ENCODE measurements around the gene SMIM20.

DNA sequence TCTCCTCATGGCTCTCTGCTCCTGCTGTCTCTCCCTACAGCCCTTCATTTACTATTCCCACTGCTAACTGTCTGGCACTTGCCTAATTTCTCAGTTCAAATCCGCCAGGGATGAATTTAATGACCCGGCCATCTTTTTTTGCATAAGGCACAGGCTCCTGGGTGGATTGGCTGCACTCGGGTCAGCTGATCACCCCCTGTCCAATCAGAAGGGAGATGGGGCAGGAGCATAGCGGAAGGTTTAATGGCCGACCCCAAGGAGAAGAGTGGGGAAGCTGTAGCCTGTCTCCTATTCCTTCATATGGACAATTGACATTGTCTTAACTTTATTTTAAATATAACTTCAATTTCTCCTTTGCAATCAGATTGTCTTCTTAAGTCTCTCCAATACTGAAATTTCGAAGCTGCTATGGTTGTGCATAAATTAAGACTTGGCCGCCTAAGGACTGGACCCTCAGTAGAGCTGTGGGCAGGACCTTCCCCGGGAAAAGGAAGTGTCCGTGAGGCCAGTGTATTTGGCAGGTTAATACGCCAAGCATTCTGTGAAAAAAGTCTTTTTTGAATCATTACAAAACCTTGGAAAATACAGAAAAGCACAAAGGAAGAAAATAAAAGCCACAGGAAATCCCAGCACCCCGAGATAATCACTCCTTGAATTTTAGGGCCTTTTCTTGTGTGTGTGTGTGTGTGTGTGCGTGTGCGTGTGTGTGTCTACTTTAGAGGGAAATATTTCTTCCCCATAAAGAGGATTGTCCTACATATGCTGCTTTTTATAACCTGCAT lies 55.5 kb downstream of the SMIM20 start:
- TF ChIP-seq SMC3 (IDR thresholded peaks at IDR 0.05; ENCODE audit: low read depth, low read length) (no peak), BHLHE40 (IDR thresholded peaks at IDR 0.05; ENCODE audit: low read depth, low read length) (no peak), POLR2A (IDR thresholded peaks at IDR 0.05; ENCODE audit: low read depth, low read length) (no peak), NFE2L2 (IDR thresholded peaks at IDR 0.05; ENCODE audit: low read depth, low read length) (no peak), MAFK (IDR thresholded peaks at IDR 0.05; ENCODE audit: low read depth, low read length) (no peak), MAZ (IDR thresholded peaks at IDR 0.05; ENCODE audit: borderline replicate concordance, low read depth, low read length) (no peak), RAD21 (IDR thresholded peaks at IDR 0.05; ENCODE audit: low read length) (no peak), CEBPB (IDR thresholded peaks at IDR 0.05; ENCODE audit: low read depth, low read length) (no peak), CHD1 (IDR thresholded peaks at IDR 0.05; ENCODE audit: low read depth, low read length) (no peak)
- TF ChIP-seq, protein P1, sequence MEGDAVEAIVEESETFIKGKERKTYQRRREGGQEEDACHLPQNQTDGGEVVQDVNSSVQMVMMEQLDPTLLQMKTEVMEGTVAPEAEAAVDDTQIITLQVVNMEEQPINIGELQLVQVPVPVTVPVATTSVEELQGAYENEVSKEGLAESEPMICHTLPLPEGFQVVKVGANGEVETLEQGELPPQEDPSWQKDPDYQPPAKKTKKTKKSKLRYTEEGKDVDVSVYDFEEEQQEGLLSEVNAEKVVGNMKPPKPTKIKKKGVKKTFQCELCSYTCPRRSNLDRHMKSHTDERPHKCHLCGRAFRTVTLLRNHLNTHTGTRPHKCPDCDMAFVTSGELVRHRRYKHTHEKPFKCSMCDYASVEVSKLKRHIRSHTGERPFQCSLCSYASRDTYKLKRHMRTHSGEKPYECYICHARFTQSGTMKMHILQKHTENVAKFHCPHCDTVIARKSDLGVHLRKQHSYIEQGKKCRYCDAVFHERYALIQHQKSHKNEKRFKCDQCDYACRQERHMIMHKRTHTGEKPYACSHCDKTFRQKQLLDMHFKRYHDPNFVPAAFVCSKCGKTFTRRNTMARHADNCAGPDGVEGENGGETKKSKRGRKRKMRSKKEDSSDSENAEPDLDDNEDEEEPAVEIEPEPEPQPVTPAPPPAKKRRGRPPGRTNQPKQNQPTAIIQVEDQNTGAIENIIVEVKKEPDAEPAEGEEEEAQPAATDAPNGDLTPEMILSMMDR (conservative IDR thresholded peaks at IDR 0.05; ENCODE audit: low read depth, low read length) = no peak

All from IMR-90 (cell line).